Transverse colon (tissue), 4 donors: Measurements from ENCODE around the gene COL19A1.

Experiments used
- EP300 ChIP-seq: sonication (generic); formaldehyde crosslinking; IDR thresholded peaks from one replicate; pipeline ENCODE4 v1.6.1; 2017; ENCODE audit warnings: antibody characterized with exemption, low read depth
- POLR2A ChIP-seq: fragments of 450-650 bp; IDR thresholded peaks from one replicate; pipeline ENCODE4 v1.6.1; 2016; ENCODE audit warnings: antibody characterized with exemption, mild to moderate bottlenecking, moderate library complexity
- POLR2AphosphoS5 ChIP-seq, 3 donors: sonication (generic); formaldehyde crosslinking; IDR thresholded peaks; one replicate each; pipeline ENCODE4 v1.6.1; 2016; ENCODE audit warnings: antibody characterized with exemption in 3 of 3
- TF ChIP-seq, protein P1 (sequence below), 5 experiments: fragments of 200-600 bp in 3 of 5; fragments of 450-650 bp in 2 of 5; sonication (generic) in 3 of 5; IDR thresholded peaks; 1 replicate in 2 of 5; 2 replicates in 3 of 5; pipeline ENCODE4 v1.5.1; 2016 to 2017; ENCODE audit warnings: antibody characterized with exemption in 5 of 5, inconsistent platforms in 3 of 5, mild to moderate bottlenecking in 2 of 5, moderate library complexity in 1 of 5

DNA sequence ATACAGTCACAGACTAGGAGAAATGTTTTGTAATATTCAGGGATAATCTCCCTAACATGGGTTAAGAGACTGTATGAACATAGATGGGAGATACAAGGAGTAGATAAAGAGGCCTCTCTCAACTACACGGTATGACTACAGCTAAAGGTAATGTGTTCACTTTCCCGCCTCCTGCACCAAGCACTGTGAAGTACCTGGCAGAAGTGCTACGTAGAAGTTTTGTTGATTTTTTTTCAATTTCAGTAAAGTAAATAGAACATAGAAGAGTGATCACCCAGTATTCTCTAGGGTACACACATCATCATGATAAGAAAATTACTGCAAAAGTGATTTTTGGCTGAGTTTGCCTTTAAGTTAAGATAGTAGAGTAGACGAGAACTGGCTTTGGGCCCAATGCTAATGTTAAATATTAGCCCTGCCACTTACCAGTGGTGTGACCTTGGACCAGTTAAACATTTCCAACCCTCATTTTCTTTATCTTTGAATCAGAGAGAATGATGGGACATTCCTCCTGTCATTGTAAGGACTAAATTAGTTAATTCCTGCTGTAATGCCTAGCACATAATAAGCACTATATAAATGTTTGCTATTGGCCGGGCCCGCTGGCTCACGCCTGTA is 253.0 kb downstream of the COL19A1 start:
- TF ChIP-seq, protein P1, sequence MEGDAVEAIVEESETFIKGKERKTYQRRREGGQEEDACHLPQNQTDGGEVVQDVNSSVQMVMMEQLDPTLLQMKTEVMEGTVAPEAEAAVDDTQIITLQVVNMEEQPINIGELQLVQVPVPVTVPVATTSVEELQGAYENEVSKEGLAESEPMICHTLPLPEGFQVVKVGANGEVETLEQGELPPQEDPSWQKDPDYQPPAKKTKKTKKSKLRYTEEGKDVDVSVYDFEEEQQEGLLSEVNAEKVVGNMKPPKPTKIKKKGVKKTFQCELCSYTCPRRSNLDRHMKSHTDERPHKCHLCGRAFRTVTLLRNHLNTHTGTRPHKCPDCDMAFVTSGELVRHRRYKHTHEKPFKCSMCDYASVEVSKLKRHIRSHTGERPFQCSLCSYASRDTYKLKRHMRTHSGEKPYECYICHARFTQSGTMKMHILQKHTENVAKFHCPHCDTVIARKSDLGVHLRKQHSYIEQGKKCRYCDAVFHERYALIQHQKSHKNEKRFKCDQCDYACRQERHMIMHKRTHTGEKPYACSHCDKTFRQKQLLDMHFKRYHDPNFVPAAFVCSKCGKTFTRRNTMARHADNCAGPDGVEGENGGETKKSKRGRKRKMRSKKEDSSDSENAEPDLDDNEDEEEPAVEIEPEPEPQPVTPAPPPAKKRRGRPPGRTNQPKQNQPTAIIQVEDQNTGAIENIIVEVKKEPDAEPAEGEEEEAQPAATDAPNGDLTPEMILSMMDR (IDR thresholded peaks at IDR 0.05): no peak
- TF ChIP-seq POLR2AphosphoS5 (IDR thresholded peaks at IDR 0.05) (no peak), POLR2A (no peak), EP300 (no peak)
